ENCODE results near the gene FIGNL1.

The FIGNL1 gene, protein sequence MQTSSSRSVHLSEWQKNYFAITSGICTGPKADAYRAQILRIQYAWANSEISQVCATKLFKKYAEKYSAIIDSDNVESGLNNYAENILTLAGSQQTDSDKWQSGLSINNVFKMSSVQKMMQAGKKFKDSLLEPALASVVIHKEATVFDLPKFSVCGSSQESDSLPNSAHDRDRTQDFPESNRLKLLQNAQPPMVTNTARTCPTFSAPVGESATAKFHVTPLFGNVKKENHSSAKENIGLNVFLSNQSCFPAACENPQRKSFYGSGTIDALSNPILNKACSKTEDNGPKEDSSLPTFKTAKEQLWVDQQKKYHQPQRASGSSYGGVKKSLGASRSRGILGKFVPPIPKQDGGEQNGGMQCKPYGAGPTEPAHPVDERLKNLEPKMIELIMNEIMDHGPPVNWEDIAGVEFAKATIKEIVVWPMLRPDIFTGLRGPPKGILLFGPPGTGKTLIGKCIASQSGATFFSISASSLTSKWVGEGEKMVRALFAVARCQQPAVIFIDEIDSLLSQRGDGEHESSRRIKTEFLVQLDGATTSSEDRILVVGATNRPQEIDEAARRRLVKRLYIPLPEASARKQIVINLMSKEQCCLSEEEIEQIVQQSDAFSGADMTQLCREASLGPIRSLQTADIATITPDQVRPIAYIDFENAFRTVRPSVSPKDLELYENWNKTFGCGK

DNA sequence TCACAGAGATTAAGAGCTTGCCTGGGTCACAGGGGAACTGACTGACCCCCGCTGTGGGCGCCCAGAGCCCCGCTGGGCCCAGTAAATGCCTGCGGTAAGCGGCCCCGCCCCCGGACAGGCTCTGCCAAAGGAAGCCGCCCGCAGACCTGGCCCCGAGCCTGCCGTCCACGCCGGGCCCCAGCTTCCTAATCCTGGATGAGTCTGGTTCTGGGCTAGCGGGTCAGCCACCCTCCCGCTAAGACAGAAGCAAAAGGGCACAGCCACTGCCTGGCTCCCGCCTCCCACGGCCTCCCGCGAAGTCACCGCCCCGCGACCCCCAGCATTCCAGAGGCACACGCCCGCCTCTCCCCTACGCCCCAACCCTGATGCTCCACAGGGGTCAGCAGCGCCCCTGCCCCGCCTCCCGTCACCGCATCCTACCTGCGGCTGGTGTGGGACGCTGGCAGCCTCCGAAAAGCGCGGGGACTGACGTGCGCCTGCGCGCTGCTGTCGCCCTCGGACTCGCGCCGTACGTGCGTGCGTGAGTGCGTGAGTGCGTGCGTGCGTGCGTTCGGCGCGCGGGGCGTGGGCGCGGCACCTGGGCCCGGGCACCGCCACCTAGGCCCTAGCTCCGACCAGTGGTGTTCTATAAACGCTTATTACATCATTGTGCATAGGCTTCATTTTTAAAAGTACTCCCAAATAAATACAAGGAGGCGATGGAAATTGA lies at the start of gene FIGNL1:
FIGNL1 (minus strand) TSS at position 470 of the 709 bp plus-strand sequence. CDS start 3,063 bp downstream, outside the sequence.
- Mint-ChIP-seq H3K4me3 (peak within 1 kb of the TSS; percentile 92), H3K27me3 (ENCODE audit: low read depth) (peaks cover 13% of the 10 kb centered on the region), H3K4me1 (ENCODE audit: low read depth) (peaks cover 36% of the 10 kb centered on the region), H3K9me3 (no peaks in the 10 kb centered on the region), H3K36me3 (ENCODE audit: low read depth) (peaks cover 23% of the 10 kb centered on the region), H3K27ac (peak within 1 kb of the TSS; percentile 23)

GRCh38 chr7:50499092-50499491 lies 48.9 kb upstream of the FIGNL1 start:
- no peak overlapping the region for H3K27ac Mint-ChIP-seq
- no peaks in the 10 kb centered on the region for H3K9me3 Mint-ChIP-seq
- H3K4me3 Mint-ChIP-seq = no peak overlapping the region
- H3K27me3 Mint-ChIP-seq (ENCODE audit: low read depth) = peaks cover 45% of the 10 kb centered on the region
- no peaks in the 10 kb centered on the region for H3K4me1 Mint-ChIP-seq (ENCODE audit: low read depth)
- no peaks in the 10 kb centered on the region for H3K36me3 Mint-ChIP-seq (ENCODE audit: low read depth)

DNA sequence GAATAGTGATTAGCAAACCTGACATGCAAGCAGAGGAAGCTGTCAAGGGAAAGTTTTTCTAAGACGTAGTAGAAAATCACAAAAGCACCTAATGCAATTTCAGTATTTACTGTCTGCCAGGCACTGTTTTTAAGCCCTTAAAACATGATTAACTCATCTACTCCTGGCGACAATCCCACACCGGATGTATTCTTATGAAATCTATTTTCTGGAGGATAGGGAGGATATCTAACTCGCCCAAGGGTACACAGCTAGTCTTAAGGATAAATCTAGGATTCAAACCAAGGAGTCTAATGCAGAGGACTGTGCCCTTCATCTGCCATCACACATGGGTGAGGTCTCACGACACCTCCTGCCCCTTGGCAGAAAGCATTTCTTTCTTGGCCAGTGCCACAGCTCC lies 47.8 kb upstream of the FIGNL1 start:
- no peaks in the 10 kb centered on the region for H3K9me3 Mint-ChIP-seq
- H3K4me3 Mint-ChIP-seq = no peak overlapping the region
- H3K4me1 Mint-ChIP-seq (ENCODE audit: low read depth) = no peaks in the 10 kb centered on the region
- H3K27me3 Mint-ChIP-seq (ENCODE audit: low read depth) = peaks cover 45% of the 10 kb centered on the region
- no peak overlapping the region for H3K27ac Mint-ChIP-seq
- H3K36me3 Mint-ChIP-seq (ENCODE audit: low read depth) = no peaks in the 10 kb centered on the region

DNA sequence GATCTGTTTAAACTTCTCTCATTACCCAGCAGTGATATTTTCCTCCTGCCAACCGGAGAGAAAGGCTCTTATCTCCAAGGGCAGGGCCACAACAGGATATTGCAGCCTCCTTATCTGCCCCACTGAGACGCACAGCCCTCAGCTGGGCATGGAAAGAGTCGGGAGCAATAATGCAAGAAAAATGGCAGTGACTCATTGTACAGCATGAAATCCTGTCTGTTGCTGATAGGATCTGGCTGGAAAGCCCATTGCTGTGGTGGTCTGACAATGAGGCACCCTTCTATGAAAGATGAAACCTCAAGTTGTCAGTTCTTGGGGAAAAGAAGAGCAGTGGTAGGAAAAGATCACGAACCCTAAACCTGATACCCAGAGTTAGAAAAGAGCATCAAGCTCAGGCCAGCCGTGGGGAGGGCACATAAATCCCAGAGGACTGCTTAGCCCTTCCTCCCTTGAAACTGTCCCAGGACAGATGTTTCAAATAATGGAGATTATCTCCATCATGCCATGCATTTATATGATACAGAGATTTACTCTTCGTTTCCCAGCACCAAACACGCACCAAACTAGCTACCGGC lies 47.0 kb upstream of the FIGNL1 start:
- no peaks in the 10 kb centered on the region for H3K9me3 Mint-ChIP-seq
- H3K27ac Mint-ChIP-seq = no peak overlapping the region
- H3K4me3 Mint-ChIP-seq = no peak overlapping the region
- H3K36me3 Mint-ChIP-seq (ENCODE audit: low read depth) = no peaks in the 10 kb centered on the region
- H3K27me3 Mint-ChIP-seq (ENCODE audit: low read depth) = peaks cover 45% of the 10 kb centered on the region
- no peaks in the 10 kb centered on the region for H3K4me1 Mint-ChIP-seq (ENCODE audit: low read depth)

DNA sequence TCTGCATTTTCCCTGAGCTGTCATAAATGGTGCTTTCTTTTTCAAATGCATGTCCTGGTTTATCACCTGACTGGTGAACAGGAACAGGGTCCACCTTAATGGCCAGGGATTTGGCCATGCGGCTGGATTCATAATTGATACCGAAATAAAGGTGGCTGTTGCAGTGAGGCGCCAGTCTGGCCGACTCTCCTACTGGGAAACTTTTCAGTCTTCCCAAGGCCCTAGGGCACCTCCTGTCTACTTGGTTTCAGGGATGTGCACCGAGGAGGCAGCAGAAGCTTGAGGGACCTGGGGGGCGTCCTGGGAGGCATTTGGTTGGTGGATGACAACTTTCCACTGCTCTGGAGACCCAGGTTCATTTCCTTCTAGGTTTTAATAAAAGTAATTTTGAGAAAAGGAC lies 46.4 kb upstream of the FIGNL1 start:
- no peak overlapping the region for H3K27ac Mint-ChIP-seq
- H3K9me3 Mint-ChIP-seq = no peaks in the 10 kb centered on the region
- H3K36me3 Mint-ChIP-seq (ENCODE audit: low read depth) = no peaks in the 10 kb centered on the region
- peaks cover 48% of the 10 kb centered on the region for H3K27me3 Mint-ChIP-seq (ENCODE audit: low read depth)
- H3K4me3 Mint-ChIP-seq = no peak overlapping the region
- H3K4me1 Mint-ChIP-seq (ENCODE audit: low read depth) = no peaks in the 10 kb centered on the region

- H3K27ac Mint-ChIP-seq = no peak overlapping the region
- H3K4me1 Mint-ChIP-seq (ENCODE audit: low read depth) = no peaks in the 10 kb centered on the region
- peaks cover 50% of the 10 kb centered on the region for H3K27me3 Mint-ChIP-seq (ENCODE audit: low read depth)
- H3K36me3 Mint-ChIP-seq (ENCODE audit: low read depth) = no peaks in the 10 kb centered on the region
- H3K4me3 Mint-ChIP-seq = no peak overlapping the region
- H3K9me3 Mint-ChIP-seq = no peaks in the 10 kb centered on the region
Measured at GRCh38 chr7:50495746-50496145, 45.6 kb upstream of the FIGNL1 start.

DNA sequence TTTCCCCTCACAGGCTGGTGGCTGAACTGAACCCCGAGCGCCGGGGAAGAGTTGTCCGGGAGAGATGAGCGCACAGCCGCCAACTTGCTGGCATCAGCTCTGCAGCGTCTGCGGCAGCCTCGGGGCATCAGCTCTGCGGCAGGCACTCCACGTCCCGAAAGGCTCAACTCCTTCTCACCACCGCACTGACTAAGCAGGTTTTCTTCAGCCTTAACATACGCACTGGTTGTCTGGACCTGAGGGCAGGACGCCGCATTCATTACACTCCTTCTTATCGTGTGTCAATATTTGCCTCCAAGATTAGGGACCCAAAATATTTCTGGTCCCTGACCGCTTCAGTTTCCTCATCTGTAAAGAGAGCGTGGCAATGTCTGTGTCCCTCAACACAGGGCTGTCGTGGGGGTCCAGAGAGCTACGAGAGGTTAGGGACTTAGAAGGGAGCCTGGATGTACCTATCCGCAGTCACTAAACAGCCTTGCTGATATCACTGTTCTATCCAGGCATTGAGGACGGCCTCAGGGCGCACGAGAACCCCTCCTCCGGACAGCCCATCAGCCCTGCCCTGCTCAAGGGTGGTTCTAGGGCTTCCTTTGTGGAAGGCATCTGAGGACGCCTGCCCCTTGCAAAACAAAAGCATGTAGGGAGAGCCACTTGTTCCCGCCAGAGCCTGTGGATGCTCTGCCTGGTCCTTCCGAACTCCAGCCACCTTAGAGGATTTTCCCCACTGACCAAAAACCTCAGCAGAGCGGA lies 42.8 kb upstream of the FIGNL1 start:
- Mint-ChIP-seq H3K9me3 (no peaks in the 10 kb centered on the region), H3K36me3 (ENCODE audit: low read depth) (no peaks in the 10 kb centered on the region), H3K4me1 (ENCODE audit: low read depth) (no peaks in the 10 kb centered on the region), H3K4me3 (no peak overlapping the region), H3K27me3 (ENCODE audit: low read depth) (peaks cover 39% of the 10 kb centered on the region), H3K27ac (no peak overlapping the region)

GRCh38 chr7:50491943-50492342 lies 41.8 kb upstream of the FIGNL1 start:
- Mint-ChIP-seq H3K27me3 (ENCODE audit: low read depth) (peaks cover 34% of the 10 kb centered on the region), H3K27ac (no peak overlapping the region), H3K4me1 (ENCODE audit: low read depth) (no peaks in the 10 kb centered on the region), H3K4me3 (no peak overlapping the region), H3K36me3 (ENCODE audit: low read depth) (no peaks in the 10 kb centered on the region), H3K9me3 (no peaks in the 10 kb centered on the region)

- Mint-ChIP-seq H3K27me3 (ENCODE audit: low read depth) (peaks cover 34% of the 10 kb centered on the region), H3K27ac (no peak overlapping the region), H3K4me1 (ENCODE audit: low read depth) (no peaks in the 10 kb centered on the region), H3K4me3 (no peak overlapping the region), H3K36me3 (ENCODE audit: low read depth) (no peaks in the 10 kb centered on the region), H3K9me3 (no peaks in the 10 kb centered on the region)
Measured at GRCh38 chr7:50491209-50491608, 41.1 kb upstream of the FIGNL1 start.

DNA sequence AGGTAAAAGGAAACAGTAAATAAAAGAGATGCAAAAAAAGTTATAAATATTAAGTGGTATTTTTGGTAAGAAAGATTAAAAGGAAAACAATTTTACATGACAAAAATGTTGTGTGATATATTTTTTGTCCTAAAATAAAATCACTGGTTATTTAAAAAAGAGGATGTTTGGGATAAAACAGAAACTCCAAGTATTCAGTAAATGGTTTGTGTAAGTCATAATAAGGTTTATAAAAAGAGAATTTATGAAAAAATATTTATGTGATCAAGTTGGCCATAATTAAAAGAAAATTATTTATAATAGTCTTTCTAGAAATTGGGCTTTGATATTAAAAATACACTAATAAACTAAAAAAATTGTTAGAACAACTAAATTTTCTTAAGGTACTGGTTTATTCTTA lies 38.2 kb upstream of the FIGNL1 start:
- Mint-ChIP-seq H3K27ac (no peak overlapping the region), H3K36me3 (ENCODE audit: low read depth) (no peaks in the 10 kb centered on the region), H3K4me1 (ENCODE audit: low read depth) (no peaks in the 10 kb centered on the region), H3K9me3 (no peaks in the 10 kb centered on the region), H3K4me3 (no peak overlapping the region), H3K27me3 (ENCODE audit: low read depth) (peaks cover 42% of the 10 kb centered on the region)

DNA sequence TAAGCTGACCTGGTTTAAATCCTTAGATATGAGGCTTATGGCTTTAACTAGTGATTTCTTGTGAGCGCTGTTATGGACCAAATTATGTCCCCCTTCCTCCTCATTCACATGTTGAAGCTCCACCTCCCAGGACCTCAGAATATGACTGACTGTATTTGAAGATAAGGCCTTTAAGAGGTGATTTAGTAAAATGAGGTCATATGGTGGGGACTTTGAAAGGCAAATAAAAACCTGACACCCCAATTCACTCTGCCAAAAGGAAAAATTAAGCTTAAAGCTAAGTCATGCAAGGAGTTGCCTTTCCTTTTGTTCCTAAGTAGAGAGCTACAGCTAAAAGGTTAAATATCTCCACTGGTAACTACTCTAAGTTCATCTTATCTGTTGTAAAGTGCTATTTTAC lies 36.4 kb upstream of the FIGNL1 start:
- Mint-ChIP-seq H3K4me3 (no peak overlapping the region), H3K27ac (no peak overlapping the region), H3K27me3 (ENCODE audit: low read depth) (peaks cover 49% of the 10 kb centered on the region), H3K36me3 (ENCODE audit: low read depth) (no peaks in the 10 kb centered on the region), H3K4me1 (ENCODE audit: low read depth) (no peaks in the 10 kb centered on the region), H3K9me3 (no peaks in the 10 kb centered on the region)

GRCh38 chr7:50481867-50482266 lies 31.7 kb upstream of the FIGNL1 start:
- no peaks in the 10 kb centered on the region for H3K4me1 Mint-ChIP-seq (ENCODE audit: low read depth)
- H3K36me3 Mint-ChIP-seq (ENCODE audit: low read depth) = no peaks in the 10 kb centered on the region
- H3K27ac Mint-ChIP-seq = no peak overlapping the region
- H3K4me3 Mint-ChIP-seq = no peak overlapping the region
- no peaks in the 10 kb centered on the region for H3K9me3 Mint-ChIP-seq
- H3K27me3 Mint-ChIP-seq (ENCODE audit: low read depth) = peaks cover 41% of the 10 kb centered on the region

DNA sequence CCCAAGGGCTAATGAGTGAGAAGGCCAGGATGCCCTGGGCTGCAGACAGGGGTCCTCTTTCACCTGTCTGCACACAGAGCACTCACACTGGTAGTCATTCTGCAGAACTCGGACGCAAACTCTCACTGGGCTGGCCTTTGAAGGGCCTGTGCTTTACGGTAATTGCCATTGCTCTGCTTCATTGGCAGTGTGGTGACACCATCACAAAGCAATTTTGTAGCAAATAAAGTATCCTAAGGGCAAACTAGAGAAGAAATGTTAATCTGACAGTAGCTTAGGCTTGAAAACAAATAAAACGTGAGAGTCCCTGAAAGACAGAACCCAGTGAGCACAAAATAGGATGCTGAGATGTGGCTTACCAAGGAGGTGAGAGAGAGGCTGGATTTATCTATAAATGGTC lies 30.6 kb upstream of the FIGNL1 start:
- Mint-ChIP-seq H3K36me3 (ENCODE audit: low read depth) (no peaks in the 10 kb centered on the region), H3K27me3 (ENCODE audit: low read depth) (peaks cover 34% of the 10 kb centered on the region), H3K9me3 (no peaks in the 10 kb centered on the region), H3K4me1 (ENCODE audit: low read depth) (no peaks in the 10 kb centered on the region), H3K27ac (no peak overlapping the region), H3K4me3 (no peak overlapping the region)

All from T-helper 1 cell treated with Interleukin-12 subunit alpha and Interleukin-12 subunit beta and Interleukin-4 antibody, amounts not matched to agents 30 μg/mL and 1 μg/mL, for 36 hours (primary cell).